HEK293T (cell line): ENCODE data around the gene SUPT3H.

Experiments
- CTCF ChIA-PET: fragments of 350-600 bp; formaldehyde crosslinking; extraction: SDS; loops from one replicate; lab custom pipeline; 2021; ENCODE audit warnings: antibody characterized with exemption, inconsistent platforms; lab: Yijun Ruan, JAX
- POLR2A ChIA-PET: fragments of 350-600 bp; formaldehyde crosslinking; extraction: SDS; loops from one replicate; lab custom pipeline; 2020; ENCODE audit warnings: antibody characterized with exemption, inconsistent platforms; lab: Yijun Ruan, JAX
- DNase-seq: peaks from one replicate; pipeline ENCODE4 v3.0.0; 2012; ENCODE audit warnings: mixed read lengths; ENCODE audit errors: extremely low spot score
- ARNT ChIP-seq: fragments of 450-650 bp; IDR thresholded peaks from 2 replicates; pipeline ENCODE4 v1.6.1; 2017; ENCODE audit warnings: mild to moderate bottlenecking
- BHLHE40 ChIP-seq: fragments of 450-650 bp; IDR thresholded peaks from 2 replicates; pipeline ENCODE4 v1.6.1; 2016; ENCODE audit warnings: mild to moderate bottlenecking, moderate library complexity, borderline replicate concordance
- CTBP1 ChIP-seq: fragments of 450-650 bp; IDR thresholded peaks from 2 replicates; pipeline ENCODE4 v1.6.1; 2016; ENCODE audit warnings: borderline replicate concordance
- ELF4 ChIP-seq: fragments of 450-650 bp; IDR thresholded peaks from 2 replicates; pipeline ENCODE4 v1.6.1; 2017; ENCODE audit warnings: antibody characterized with exemption
- FOXA1 ChIP-seq: fragments of 450-650 bp; IDR thresholded peaks from 2 replicates; pipeline ENCODE4 v1.6.1; 2016; ENCODE audit warnings: mild to moderate bottlenecking
- FOXK2 ChIP-seq: fragments of 450-650 bp; IDR thresholded peaks from 2 replicates; pipeline ENCODE4 v1.6.1; 2016; ENCODE audit warnings: mild to moderate bottlenecking
- FOXM1 ChIP-seq: fragments of 450-650 bp; IDR thresholded peaks from 2 replicates; pipeline ENCODE4 v1.6.1; 2017; ENCODE audit warnings: mild to moderate bottlenecking, borderline replicate concordance
- HDGF ChIP-seq: fragments of 450-650 bp; IDR thresholded peaks from 2 replicates; pipeline ENCODE4 v1.6.1; 2017; ENCODE audit warnings: antibody characterized with exemption, borderline replicate concordance
- L3MBTL2 ChIP-seq: fragments of 450-650 bp; conservative IDR thresholded peaks from 2 replicates; pipeline ENCODE4 v1.6.1; 2016; ENCODE audit warnings: mild to moderate bottlenecking
- LEF1 ChIP-seq: fragments of 450-650 bp; IDR thresholded peaks from 2 replicates; pipeline ENCODE4 v1.6.1; 2017; ENCODE audit warnings: mild to moderate bottlenecking, borderline replicate concordance
- NFRKB ChIP-seq: fragments of 450-650 bp; IDR thresholded peaks from 2 replicates; pipeline ENCODE4 v1.6.1; 2016; ENCODE audit warnings: mild to moderate bottlenecking, moderate library complexity
- SP1 ChIP-seq: fragments of 450-650 bp; IDR thresholded peaks from 2 replicates; pipeline ENCODE4 v1.6.1; 2017
- SUZ12 ChIP-seq: fragments of 450-650 bp; IDR thresholded peaks from 2 replicates; pipeline ENCODE4 v1.6.1; 2016; ENCODE audit warnings: mild to moderate bottlenecking
- TARDBP ChIP-seq: fragments of 450-650 bp; IDR thresholded peaks from 2 replicates; pipeline ENCODE4 v1.6.1; 2016
- ZNF384 ChIP-seq: fragments of 450-650 bp; IDR thresholded peaks from 2 replicates; pipeline ENCODE4 v1.6.1; 2016
- TF ChIP-seq, protein P1 (sequence below): fragments of 450-650 bp; IDR thresholded peaks from 2 replicates; pipeline ENCODE4 v1.6.1; 2016

The SUPT3H gene

GRCh38 chr6:45351076-45351475, 26.7 kb downstream of the SUPT3H start:
- CTCF ChIA-PET: no interaction called here
- TF ChIP-seq BHLHE40 (no peak), HDGF (no peak), CTBP1 (no peak), LEF1 (no peak), SP1 (no peak), ELF4 (no peak), FOXK2 (no peak), TARDBP (no peak)
- TF ChIP-seq, protein P1, sequence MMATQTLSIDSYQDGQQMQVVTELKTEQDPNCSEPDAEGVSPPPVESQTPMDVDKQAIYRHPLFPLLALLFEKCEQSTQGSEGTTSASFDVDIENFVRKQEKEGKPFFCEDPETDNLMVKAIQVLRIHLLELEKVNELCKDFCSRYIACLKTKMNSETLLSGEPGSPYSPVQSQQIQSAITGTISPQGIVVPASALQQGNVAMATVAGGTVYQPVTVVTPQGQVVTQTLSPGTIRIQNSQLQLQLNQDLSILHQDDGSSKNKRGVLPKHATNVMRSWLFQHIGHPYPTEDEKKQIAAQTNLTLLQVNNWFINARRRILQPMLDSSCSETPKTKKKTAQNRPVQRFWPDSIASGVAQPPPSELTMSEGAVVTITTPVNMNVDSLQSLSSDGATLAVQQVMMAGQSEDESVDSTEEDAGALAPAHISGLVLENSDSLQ: no peak
- no peak for DNase-seq
- POLR2A ChIA-PET: interaction anchor here (0.6 kb wide), 1 partner anchor 24 kb away, joined by 4 read pairs; no protein-coding TSS in a partner anchor

- DNase-seq: no peak
- TF ChIP-seq SUZ12 (no peak), SP1 (no peak), ARNT (no peak), CTBP1 (no peak), LEF1 (no peak), FOXM1 (no peak), HDGF (no peak), L3MBTL2 (no peak), FOXK2 (no peak), ELF4 (no peak), NFRKB (no peak)
- TF ChIP-seq, protein P1: no peak
- ChIA-PET CTCF (no interaction called here), POLR2A (no interaction called here)
Measured at GRCh38 chr6:45350186-45350710, 27.5 kb downstream of the SUPT3H start.

DNA sequence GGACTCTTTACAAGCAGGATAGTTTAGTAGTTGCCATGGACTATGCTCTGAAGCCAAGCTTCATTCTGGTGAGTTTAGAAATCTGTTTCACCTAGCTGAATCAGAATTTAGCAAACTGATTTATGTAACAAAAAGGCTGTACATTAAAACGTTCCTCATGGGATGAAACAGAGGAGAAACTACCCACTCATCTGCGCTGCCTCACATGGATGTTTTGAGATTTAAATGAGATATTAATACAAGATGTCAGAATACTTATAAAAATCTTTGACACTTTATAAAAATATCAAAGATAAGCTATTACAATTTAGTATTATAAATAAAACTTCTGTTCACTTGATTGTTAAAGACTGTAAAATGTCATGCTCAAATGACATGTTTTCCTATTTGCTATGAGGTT, 32.8 kb downstream of the SUPT3H start:
- ChIA-PET CTCF (interaction anchor here (1.2 kb wide), 1 partner anchor 689 kb away, joined by 3 read pairs; no protein-coding TSS in a partner anchor), POLR2A (interaction anchor here (1.4 kb wide), 1 partner anchor 33 kb away, joined by 4 read pairs; the partner anchor contains the start of gene SUPT3H)
- DNase-seq: no peak
- no peak for TF ChIP-seq SP1

DNA sequence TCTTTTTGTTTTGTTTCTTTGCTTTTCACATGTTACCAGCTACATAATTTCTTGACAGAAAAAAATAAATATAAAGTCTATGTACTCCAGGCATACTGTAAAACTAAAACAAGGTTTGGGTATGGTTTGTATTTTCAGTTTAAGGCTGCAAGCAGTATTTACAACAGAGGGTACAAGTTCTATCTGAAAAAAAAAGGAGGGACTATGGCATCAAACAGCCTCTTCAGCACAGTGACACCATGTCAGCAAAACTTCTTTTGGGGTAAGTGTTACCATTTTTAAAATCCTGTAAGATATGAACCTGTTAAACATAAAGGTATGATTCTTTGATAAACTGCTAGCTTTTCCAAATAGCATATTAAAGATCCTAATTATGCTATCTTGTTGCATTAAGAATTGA, 49.2 kb downstream of the SUPT3H start:
- CTCF ChIA-PET: interaction anchor here (0.6 kb wide), 1 partner anchor 474 kb away, joined by 3 read pairs; no protein-coding TSS in a partner anchor
- no peak for TF ChIP-seq TARDBP
- no peak for TF ChIP-seq BHLHE40
- no peak for TF ChIP-seq SP1
- no peak for TF ChIP-seq NFRKB
- no peak for TF ChIP-seq HDGF
- TF ChIP-seq FOXA1: no peak
- no peak for TF ChIP-seq ARNT
- TF ChIP-seq LEF1: no peak
- TF ChIP-seq FOXK2: no peak
- no peak for TF ChIP-seq SUZ12
- no peak for TF ChIP-seq FOXM1
- TF ChIP-seq L3MBTL2: no peak
- TF ChIP-seq ELF4: no peak
- no peak for TF ChIP-seq CTBP1
- TF ChIP-seq, protein P1: no peak
- no peak for DNase-seq
- POLR2A ChIA-PET: no interaction called here

- no peak for DNase-seq
- CTCF ChIA-PET: interaction anchor here (0.6 kb wide), 1 partner anchor 474 kb away, joined by 3 read pairs; no protein-coding TSS in a partner anchor
Measured at GRCh38 chr6:45327956-45328522, 49.7 kb downstream of the SUPT3H start, which contains the start of gene RUNX2. Gene RUNX2 (plus strand): TSS chr6:45328330. CDS start chr6:45328727, 397 bp downstream.

More at GRCh38 chr6:45327956-45328522, 49.7 kb downstream of the SUPT3H start, which contains the start of gene RUNX2:
- TF ChIP-seq FOXM1 (no peak), SP1 (no peak), ZNF384 (no peak), L3MBTL2 (no peak), LEF1 (no peak), HDGF (no peak), ARNT (no peak), FOXK2 (no peak), CTBP1 (no peak), NFRKB (no peak), FOXA1 (no peak), BHLHE40 (no peak), TARDBP (no peak), ELF4 (no peak), SUZ12 (no peak)
- TF ChIP-seq, protein P1: no peak
- POLR2A ChIA-PET: no interaction called here
